PC-9 (cell line): ENCODE data around the gene CFAP410.

ENCODE experiments used
- CTCF ChIP-seq: fragments of 200-600 bp; sonication (generic); conservative IDR thresholded peaks from 2 replicates; pipeline ENCODE4 v1.6.1; 2017; ENCODE audit warnings: mixed run types, antibody characterized with exemption, mild to moderate bottlenecking, moderate library complexity
- EZH2 ChIP-seq: fragments of 200-600 bp; sonication (generic); IDR thresholded peaks from 2 replicates; pipeline ENCODE4 v1.8.0; 2017; ENCODE audit warnings: antibody characterized with exemption, low read depth

GRCh38 chr21:44357064-44357837 lies 18.1 kb upstream of the CFAP410 start:
- TF ChIP-seq CTCF (no peak), EZH2 (no peak)
